HG02840 (cell line): Measurements from ENCODE around the gene FBRSL1.
"Not testable (repeated sequence)": the region's sequence is repeated elsewhere in the genome, so short reads cannot be mapped to it uniquely, and the experiment has no call there.

ENCODE experiments used
- ATAC-seq: cut with Tn5 transposase; IDR thresholded peaks from one replicate; pipeline ENCODE4 v1.9.1; 2021; ENCODE audit warnings: mild to moderate bottlenecking, moderate library complexity, moderate number of reproducible peaks; ENCODE audit not compliant: unreplicated experiment, low FRiP score

The FBRSL1 gene

GRCh38 chr12:132489602-132490266 is at the start of gene FBRSL1:
TSS of gene FBRSL1 (plus strand) at chr12:132490151.
- ATAC-seq, result peak; percentile 45

DNA sequence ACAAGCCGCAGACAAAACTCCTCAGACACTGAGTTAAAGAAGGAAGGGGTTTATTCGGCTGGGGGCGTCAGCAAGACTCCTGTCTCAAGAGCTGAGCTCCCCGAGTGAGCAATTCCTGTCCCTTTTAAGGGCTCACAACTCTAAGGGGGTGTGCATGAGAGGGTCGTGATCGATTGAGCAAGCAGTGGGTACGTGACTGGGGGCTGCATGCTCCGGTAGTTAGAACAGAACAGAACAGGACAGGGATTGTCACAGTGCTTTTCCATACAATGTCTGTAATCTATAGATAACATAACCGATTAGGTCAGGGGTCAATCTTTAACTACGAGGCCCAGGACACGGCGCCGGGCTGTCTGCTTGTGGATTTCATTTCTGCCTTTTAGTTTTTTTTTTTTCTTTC is 49.5 kb upstream of the FBRSL1 start:
- not testable (repeated sequence) for ATAC-seq

DNA sequence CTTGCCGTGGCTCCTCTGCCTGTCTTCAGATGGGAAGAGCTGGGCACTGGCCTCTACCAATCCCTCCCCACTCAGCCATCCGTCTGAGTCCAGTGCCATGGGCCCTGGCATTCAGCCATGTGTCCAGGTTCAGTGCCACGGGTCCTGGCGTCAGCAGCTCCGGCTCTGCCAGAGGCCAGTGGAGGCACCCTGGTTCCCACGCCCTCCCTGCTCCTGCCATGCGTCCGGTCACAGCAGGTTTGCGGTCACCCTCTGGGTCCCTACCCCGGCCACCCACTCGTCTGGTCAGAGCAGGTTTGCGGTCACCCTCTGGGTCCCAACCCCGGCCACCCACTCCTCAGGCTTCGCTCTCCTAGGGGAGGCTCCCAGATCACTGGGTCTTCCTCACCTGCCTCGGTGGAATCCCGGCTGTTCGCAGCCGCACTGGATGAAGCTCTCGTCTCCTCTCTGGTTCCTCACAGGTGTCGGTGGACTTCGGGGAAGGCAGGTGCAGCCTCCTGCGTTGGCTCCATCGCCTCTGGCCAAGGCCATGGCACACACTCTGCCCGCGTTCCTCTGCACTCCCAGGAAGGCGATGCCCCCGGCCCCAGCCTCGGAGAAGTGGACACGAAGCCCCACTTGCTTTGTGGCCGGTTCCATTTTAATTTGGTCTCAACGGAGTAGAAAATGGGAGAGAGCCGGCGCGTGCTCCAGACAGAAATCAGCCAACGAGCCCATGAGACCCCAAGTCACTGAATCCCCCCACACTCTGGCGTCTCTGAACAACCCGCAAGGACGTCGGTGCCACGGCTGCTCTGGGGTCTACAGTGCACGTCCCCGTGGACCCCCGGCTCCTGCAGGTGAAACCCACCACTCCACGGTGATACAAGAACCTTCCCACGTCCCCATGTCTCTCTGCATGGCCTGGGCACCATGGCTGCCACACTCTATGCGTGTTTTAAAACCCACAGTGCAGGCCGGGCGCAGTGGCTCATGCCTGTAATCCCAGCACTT is 47.8 kb upstream of the FBRSL1 start:
- no peak for ATAC-seq

DNA sequence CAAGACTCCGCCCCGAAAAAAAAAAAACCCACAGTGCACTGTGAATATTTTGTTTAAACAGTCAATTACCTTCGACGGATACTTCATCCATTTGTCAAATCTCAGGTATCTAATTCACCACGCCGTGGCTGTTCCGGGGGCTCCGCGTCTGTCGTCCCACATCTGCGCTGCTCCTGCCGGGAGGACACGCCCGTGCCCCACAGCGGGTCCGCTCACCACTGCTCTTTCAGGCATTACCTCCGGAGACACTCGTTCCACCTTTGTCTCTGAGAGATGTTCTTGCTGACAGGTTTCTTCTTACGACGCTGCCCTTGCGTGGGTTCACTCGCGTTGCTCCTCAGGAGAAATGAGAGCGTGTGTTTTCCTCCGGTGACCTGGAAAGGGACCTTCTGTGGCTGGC is 46.9 kb upstream of the FBRSL1 start:
- no peak for ATAC-seq

DNA sequence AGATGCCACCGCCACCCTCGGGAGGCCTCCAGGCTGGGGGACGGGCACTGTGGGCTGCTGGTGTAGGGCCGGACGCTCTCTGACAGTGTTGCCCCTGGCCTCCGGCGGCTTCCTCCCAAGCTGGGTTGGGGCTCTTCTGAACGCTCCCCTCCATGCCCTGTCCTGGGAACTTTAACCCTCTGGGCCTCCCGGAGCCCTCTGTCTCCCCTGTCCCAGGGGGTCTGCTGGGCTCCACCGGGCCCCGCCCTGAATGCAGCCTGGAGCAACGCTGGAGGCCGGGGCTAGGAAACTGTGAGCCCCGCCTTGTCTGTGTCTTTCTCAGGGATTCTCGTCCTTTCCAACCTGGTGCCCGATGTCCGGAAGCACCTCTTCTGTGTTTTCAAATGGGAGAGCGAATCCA is 45.7 kb upstream of the FBRSL1 start:
- no peak for ATAC-seq

- peak; percentile 47 for ATAC-seq
Observed at GRCh38 chr12:132444957-132445883, 44.7 kb upstream of the FBRSL1 start.

DNA sequence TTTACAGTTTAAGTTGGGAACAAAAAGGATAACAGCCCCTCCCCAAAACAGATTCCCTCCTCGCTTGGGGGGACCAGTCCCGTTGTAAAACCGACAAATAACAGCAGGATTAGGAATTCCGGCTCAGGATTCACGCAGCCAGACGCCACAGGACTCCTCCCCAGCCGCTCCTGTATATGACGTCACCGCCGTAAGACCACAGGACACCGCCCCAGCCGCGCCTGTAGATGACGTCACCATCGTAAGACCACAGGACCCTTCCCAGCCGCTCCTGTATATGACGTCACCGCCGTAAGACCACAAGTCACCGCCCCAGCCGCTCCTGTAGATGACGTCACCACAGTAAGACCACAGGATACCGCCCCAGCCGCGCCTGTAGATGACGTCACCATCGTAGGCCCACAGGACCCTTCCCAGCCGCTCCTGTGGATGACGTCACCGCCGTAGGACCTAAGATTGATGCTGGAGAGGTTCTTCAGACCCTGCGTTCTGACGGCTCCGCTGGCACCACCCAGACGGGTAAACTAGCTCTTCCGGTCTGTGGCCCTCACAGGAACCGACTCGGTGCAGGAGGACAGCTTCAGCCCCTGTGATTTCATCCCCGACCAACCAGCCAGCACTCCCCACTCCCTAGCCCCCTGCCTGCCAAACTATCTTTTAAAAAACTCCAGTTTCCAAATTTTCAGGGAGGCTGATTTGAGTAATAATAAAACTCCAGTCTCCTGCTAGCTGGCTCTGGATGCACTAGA is 43.9 kb upstream of the FBRSL1 start:
- ATAC-seq, result no peak

DNA sequence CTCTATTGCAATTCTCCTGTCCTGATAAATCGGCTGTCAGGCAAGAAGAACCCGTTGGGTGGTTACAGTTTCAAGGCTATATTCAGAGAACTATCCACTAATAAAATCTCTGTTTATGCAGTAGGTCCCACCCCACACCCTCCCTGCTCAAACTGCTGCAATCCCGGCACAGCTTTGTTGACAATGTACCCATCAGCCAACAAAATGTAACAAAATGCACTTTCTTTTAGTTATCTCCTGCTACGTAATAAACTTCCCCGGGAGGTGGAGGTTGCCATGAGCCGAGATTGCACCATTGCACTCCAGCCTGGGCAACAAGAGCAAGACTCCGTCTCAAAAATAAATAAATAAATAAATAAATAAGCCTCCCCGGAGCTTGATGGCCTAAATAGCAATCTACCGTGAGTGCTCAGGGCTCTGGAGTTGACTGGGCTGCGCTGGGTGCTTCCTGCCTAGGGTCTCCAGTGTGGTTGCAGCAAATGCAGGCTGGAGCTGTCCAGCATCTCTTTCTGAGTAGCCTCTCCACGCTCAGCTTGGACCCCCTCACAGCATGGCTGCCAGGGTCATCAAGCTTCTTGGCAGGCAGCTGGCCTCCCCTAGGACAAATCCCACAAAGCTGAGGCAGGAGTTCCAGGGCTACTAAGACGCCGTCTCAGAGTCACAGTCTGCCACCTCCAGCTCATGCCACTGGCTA is 43.2 kb upstream of the FBRSL1 start:
- ATAC-seq, result no peak

DNA sequence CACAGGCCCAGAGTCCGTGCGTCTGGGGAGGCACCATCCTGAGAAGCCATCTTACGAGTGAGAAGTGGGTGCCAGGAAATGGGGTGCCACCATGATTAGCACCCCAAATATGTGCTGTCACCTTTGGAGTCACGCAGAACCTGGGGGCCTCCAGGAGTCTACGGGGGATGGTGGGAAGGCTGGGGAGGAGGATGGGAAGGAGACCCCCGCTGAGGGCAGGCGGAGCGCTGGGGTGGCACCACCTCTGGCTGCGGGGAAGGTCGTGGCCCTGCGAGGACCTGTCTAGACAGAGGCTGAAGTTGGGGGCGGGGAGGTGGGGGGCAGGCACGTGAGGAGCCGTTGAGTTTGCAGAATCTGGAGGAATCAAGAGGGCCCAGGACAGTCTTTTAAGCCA is 42.6 kb upstream of the FBRSL1 start:
- ATAC-seq, result no peak

GRCh38 chr12:132447731-132448462 is 42.1 kb upstream of the FBRSL1 start:
- ATAC-seq, result no peak

GRCh38 chr12:132448463-132448820 is 41.5 kb upstream of the FBRSL1 start:
- ATAC-seq, result no peak

DNA sequence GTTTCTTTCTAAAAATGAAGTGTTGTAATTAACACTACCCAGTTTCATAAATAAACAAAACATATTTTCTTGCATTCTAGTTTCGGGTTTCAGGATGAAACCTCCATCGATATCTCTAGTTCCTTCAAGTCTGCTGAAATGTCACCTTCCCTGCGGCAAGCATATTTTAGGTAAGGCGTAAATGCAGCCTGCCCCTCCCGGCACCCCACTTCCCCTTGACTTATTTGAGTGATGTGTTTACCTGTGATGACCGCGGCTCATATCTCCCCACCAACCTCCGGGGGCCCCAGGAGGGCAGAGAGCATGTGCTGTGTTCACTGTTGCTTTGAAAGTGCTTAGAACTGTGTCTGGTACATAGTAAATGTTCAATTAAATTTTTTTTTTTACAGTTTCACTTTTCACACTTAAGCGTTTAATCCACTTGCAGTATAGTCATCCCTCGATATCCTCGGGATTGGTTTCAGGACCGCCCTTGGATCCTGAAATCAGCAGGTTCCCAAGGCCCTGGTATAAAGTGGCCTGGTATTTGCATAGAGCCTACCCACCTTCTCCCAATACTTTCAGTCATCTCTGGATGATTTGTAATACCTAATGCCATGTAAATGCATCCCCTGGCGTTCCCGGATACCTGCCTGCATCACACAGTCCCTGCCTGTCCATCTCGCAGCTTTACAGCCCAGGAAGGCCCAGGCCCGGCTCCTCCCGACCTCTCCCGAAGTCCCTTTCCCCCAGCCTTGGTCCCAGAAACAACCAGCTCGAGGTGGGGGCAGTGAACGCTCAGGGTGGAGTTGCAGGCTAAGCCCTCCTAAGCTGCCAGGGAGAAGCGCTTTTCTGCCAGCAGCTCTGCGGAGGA is 40.2 kb upstream of the FBRSL1 start:
- no peak for ATAC-seq

DNA sequence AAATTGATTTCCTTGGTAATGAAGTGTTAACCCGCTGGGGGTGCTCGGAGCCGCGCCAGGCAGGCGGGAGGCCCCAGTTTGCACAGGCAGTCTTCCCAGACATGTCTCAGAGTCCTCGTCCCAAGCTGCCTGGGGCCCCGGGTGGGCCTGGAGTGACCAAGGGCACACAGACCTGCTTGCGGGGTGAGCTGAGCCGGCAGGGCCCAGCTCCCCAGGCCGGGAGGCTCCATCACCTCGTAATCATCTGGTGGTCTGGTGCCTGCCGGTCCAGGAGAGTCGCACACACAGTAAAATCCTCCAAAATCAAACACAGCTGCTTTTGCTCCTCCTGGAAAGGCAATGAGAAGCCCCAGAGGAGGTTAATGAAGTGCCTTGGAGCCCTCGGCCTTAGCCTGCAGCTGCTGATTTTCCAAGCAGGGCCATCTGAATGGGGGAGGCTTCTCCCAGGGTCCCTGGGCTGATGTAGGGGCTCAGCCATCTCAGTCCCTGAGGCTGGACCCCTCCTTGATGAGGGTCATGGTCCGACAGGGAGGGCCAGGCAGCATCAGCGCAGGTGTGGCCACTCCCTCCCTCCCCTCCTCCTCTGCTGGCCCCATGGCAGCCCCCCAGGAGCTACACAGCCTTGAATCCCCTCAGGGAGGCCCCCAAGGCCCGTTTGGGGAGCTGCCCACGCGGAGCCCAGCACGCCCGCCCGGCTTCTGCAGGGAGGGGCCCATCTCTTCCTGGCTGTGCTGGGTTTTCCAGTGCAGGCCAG is 39.4 kb upstream of the FBRSL1 start:
- no peak for ATAC-seq

DNA sequence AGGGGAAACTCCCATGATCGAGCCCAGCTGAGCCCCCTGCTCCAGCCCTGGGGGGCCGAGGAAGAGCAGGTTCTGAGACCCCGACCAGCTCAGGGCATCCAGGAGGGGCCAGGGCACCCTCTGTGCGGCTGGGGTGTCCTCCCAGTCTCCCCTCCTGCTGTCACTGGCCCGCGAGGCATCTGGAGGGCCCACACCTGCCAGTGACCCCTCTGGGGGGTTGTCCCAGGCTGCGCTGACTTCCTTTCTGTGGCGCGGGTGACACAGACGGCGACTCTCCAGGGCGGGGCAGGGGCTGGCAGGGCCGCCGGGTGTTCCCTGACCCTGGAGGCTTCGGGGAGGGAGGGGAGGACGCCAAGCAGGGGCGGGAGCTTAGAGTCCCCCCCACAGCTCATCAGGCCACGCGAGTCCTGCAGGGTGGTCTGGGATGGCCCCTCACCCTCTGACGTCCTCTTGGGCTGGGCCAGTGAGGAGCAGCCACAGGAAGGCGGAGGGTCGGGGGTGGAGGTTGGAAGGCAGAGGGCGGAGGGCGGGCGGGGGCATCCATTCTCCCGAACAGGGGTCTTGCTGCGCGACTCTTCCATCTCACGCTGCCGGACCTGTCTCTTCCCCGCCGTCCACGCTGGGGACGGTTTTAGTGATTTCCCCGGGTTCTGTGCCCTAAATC is 38.6 kb upstream of the FBRSL1 start:
- no peak for ATAC-seq

DNA sequence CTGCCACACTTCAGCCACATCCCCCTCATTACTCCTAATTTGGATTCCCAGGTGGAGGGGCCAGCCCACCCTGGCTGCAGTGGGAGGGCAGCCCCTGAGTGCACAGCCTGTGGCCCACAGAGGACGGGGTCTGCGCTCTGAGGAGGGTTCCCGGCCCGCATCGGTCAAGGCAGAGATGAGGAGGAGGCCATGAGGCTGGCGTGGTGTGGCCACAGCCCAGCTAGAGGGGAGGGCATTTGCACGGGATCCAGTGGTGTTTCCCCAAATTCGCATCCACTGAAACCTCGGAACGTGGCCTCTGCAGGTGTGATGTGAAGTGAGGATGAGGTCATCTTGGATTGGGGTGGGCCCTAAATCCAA is 38.1 kb upstream of the FBRSL1 start:
- ATAC-seq, result no peak

- ATAC-seq, result no peak
Observed at GRCh38 chr12:132452596-132453350, 37.2 kb upstream of the FBRSL1 start.
